Measurements from ENCODE around the gene HCFC1. TPM values are rescaled to one million over a fixed set of nuclear protein-coding genes. Genes with fewer than 3 reads are reported as not detected.

The HCFC1 gene
- total and polyA plus RNA-seq, 2 of the 8 experiments (the other 6 are each of a cell fraction or from before 2014, with no cell fraction given): 24.9 to 117 TPM

DNA sequence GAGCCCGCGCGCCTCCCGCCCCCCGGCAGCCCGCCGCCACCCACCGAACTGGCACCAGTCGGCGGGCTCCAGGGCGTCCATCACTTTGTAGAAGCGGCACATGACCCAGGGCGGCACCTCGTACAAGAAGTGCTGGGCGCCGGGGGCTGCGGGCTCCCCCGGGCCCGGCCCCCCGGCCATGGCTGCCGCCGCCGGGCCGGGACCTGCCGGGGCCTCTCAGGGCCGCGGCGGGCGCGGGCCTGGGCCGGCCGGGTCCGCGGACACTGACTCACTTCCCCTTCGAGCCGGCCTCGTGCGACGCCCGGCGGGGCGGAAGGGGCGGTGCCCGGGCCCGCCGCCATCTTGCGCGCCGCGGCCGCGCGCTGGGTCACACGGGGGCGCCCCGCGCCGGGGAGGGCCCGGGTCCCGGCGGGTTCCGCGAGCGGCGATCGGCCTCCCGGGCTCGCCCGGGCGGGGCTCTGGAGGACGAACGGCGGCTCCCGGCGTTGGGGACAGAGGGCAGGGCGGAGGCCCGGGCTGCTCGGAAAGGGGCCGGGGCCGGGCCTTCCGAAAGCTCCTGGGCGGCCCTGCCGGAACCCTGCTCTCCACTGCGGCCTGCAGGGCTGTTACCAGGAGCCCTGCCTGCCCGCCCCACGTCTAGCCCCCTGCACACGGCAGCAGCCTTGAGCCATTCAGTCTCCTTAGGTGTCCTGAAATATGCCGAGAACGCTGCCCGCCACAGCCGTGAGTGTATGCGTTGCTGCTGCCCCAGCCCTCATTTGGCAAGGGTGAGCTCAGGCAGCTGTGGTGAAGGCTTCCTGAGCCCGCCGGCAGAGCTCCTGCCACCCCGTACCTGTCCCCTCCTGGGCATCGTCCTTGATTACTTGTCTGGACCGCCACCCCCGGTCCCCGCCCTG is 48.3 kb upstream of the HCFC1 start, which contains the start of gene IRAK1:
TSS of gene IRAK1 (minus strand) at position 270 of the 896 bp plus-strand sequence. CDS start at position 180, 90 bp downstream.
- Histone ChIP-seq H2BK20ac (ENCODE audit: low read length) (no peak within 1 kb of the TSS), H3K4me3 (ENCODE audit: extremely low read depth in 1 of 4, insufficient read depth in 2 of 4, low read depth in 3 of 4, low read length in 4 of 4) (peak within 1 kb of the TSS; percentile 23 to 58 (median 30)), H3K27me3 (replicated peaks in 1 of 4; ENCODE audit: control insufficient read depth in 3 of 4, extremely low read depth in 1 of 4, insufficient read depth in 3 of 4, low read length in 3 of 4) (no peaks in the 10 kb centered on the region), H3K23me2 (ENCODE audit: low read depth, low read length) (peaks cover 2% of the 10 kb centered on the region; the same call in 1 of the 2 replicates), H2AK5ac (ENCODE audit: low read depth, low read length) (no peak within 1 kb of the TSS), H2BK15ac (ENCODE audit: low read length) (no peak within 1 kb of the TSS), H2BK120ac (replicated peaks; ENCODE audit: low read depth, low read length) (peak within 1 kb of the TSS; percentile 78), H3K18ac (ENCODE audit: extremely low read depth, low read length) (peak within 1 kb of the TSS; percentile 78), H4K91ac (replicated peaks; ENCODE audit: insufficient read length, low read length) (peak within 1 kb of the TSS; percentile 65), H3K9ac (replicated peaks in 1 of 4; ENCODE audit: extremely low read depth in 1 of 4, low read depth in 3 of 4, low read length in 3 of 4) (peak within 1 kb of the TSS in 3 of 4 experiments; percentile 42 to 80 (median 62); a peak in 6 of 7 replicates), H2AFZ (ENCODE audit: low read length) (no peak within 1 kb of the TSS), H3K27ac (ENCODE audit: low read depth, low read length) (peak within 1 kb of the TSS; percentile 36; the same call in 1 of the 2 replicates), H3K9me3 (ENCODE audit: insufficient read depth in 2 of 2, low read depth in 1 of 2, low read length in 1 of 2) (no peaks in the 10 kb centered on the region), H3K79me1 (ENCODE audit: low read depth, low read length) (no peaks in the 10 kb centered on the region), H3K14ac (ENCODE audit: insufficient read length) (no peak within 1 kb of the TSS), H4K5ac (ENCODE audit: insufficient read length, low read depth, low read length) (no peak within 1 kb of the TSS), H3K79me2 (ENCODE audit: control insufficient read depth in 1 of 2, insufficient read depth in 2 of 2, low read length in 2 of 2) (no peaks in the 10 kb centered on the region), H2BK5ac (ENCODE audit: low read depth, low read length) (no peak within 1 kb of the TSS), H3K56ac (replicated peaks; ENCODE audit: insufficient read length, low read depth, low read length) (peak within 1 kb of the TSS; percentile 30), H3K36me3 (ENCODE audit: control insufficient read depth in 2 of 4, insufficient read depth in 4 of 4, low read length in 3 of 4) (peaks cover 2 to 11% (median 7%) of the 10 kb centered on the region in 4 experiments; a peak in 3 of 8 replicates), H3K4me1 (replicated peaks in 1 of 4; ENCODE audit: control insufficient read depth in 3 of 4, insufficient read depth in 4 of 4, low read length in 3 of 4) (peaks cover 2 to 28% (median 11%) of the 10 kb centered on the region in 4 experiments), H3K4me2 (ENCODE audit: insufficient read depth in 1 of 2, low read depth in 2 of 2, low read length in 2 of 2) (peak within 1 kb of the TSS; percentile 70 to 74), H4K8ac (ENCODE audit: extremely low read depth, insufficient read depth, low read length) (peak within 1 kb of the TSS; percentile 85; the same call in 1 of the 2 replicates), H3K23ac (ENCODE audit: insufficient read length) (no peak within 1 kb of the TSS), H3K4ac (replicated peaks; ENCODE audit: insufficient read length, low read depth, low read length) (no peak within 1 kb of the TSS), H4K20me1 (replicated peaks in 1 of 2; ENCODE audit: control insufficient read depth in 1 of 2, insufficient read depth in 2 of 2, low read length in 2 of 2) (no peaks in the 10 kb centered on the region), H2BK12ac (ENCODE audit: low read depth, low read length) (no peak within 1 kb of the TSS)
- ChIA-PET POLR2A (ENCODE audit: partially characterized antibody) (interaction anchor here (0.9 to 2.4 kb wide), 6 partner anchors 9 to 94 kb away, joined by 3 to 8 read pairs (median 4); partner anchors contain the start of genes ARHGAP4 and HCFC1), CTCF (ENCODE audit: partially characterized antibody) (interaction anchor here (0.7 to 2.5 kb wide), 4 partner anchors 10 to 32 kb away, joined by 3 to 9 read pairs (median 6); no protein-coding TSS in a partner anchor)
- 45% methylated on average over 8 of the region's 99 CpGs; no CpG with 5 or more reads in 1 of the 2 experiments for WGBS, 2 experiments (ENCODE audit: extremely low coverage in 1 of 2, insufficient coverage in 1 of 2, insufficient read length in 1 of 2, insufficient replicate concordance in 2 of 2, low coverage in 1 of 2, low lambda C conversion rate in 2 of 2, missing lambda C conversion rate in 1 of 2)
- FAIRE-seq (no peak), DNase-seq (ENCODE audit: low read depth in 1 of 2, low spot score in 2 of 2) (peak in 1 of 2 experiments; percentile 63)
- TF ChIP-seq JUN (IDR thresholded peaks at IDR 0.05; ENCODE audit: low read depth, low read length) (no peak), CEBPB (IDR thresholded peaks at IDR 0.05; ENCODE audit: low read depth, low read length) (no peak), YY1 (IDR thresholded peaks at IDR 0.05; ENCODE audit: low read depth, low read length) (peak; percentile 75; the same call in 1 of the 2 replicates), PHF8 (conservative IDR thresholded peaks at IDR 0.05; ENCODE audit: low read depth, low read length) (no peak; the same call in 1 of the 2 replicates), RXRA (IDR thresholded peaks at IDR 0.05; ENCODE audit: insufficient read depth, low read depth, low read length) (no peak), KDM1A (IDR thresholded peaks at IDR 0.05; ENCODE audit: borderline replicate concordance, low read length) (no peak), EZH2 (IDR thresholded peaks at IDR 0.05; ENCODE audit: low read depth, low read length, severe bottlenecking) (no peak), RFX5 (IDR thresholded peaks at IDR 0.05; ENCODE audit: borderline replicate concordance, low read depth, low read length) (no peak)
- TF ChIP-seq, protein P1, sequence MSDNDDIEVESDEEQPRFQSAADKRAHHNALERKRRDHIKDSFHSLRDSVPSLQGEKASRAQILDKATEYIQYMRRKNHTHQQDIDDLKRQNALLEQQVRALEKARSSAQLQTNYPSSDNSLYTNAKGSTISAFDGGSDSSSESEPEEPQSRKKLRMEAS (IDR thresholded peaks at IDR 0.05): peak; percentile 47
